ENCODE data around the gene EXOC3L2.
"Not testable (repeated sequence)": the region's sequence is repeated elsewhere in the genome, so short reads cannot be mapped to it uniquely, and the experiment has no call there.

The EXOC3L2 gene

GRCh38 chr19:45245334-45245787 is at the start of gene EXOC3L2:
Gene EXOC3L2, minus strand, starts transcription at chr19:45245407. Its CDS starts 6,362 bp downstream, at chr19:45239045.
- no peak for DNase-seq

GRCh38 chr19:45294291-45295029 is 49.3 kb upstream of the EXOC3L2 start:
- no peak for DNase-seq

GRCh38 chr19:45293682-45294081 is 48.5 kb upstream of the EXOC3L2 start:
- DNase-seq, result peak; percentile 17

- DNase-seq, result no peak
Observed at GRCh38 chr19:45291834-45292233, 46.6 kb upstream of the EXOC3L2 start.

GRCh38 chr19:45290381-45290931 is 45.2 kb upstream of the EXOC3L2 start:
- DNase-seq, result no peak

- DNase-seq, result no peak
Observed at GRCh38 chr19:45283443-45284033, 38.3 kb upstream of the EXOC3L2 start.

- DNase-seq, result no peak
Observed at GRCh38 chr19:45280471-45280961, 35.3 kb upstream of the EXOC3L2 start.

GRCh38 chr19:45279587-45280192 is 34.5 kb upstream of the EXOC3L2 start:
- DNase-seq, result no peak

GRCh38 chr19:45278087-45278486 is 32.9 kb upstream of the EXOC3L2 start:
- no peak for DNase-seq

- DNase-seq, result no peak
Observed at GRCh38 chr19:45276284-45276687, 31.1 kb upstream of the EXOC3L2 start.

GRCh38 chr19:45275370-45275971 is 30.3 kb upstream of the EXOC3L2 start:
- DNase-seq, result no peak

GRCh38 chr19:45273521-45273855 is 28.3 kb upstream of the EXOC3L2 start:
- no peak for DNase-seq

- no peak for DNase-seq
Observed at GRCh38 chr19:45271735-45272108, 26.5 kb upstream of the EXOC3L2 start.

- no peak for DNase-seq
Observed at GRCh38 chr19:45271098-45271734, 26.0 kb upstream of the EXOC3L2 start.

- not testable (repeated sequence) for DNase-seq
Observed at GRCh38 chr19:45269939-45270338, 24.7 kb upstream of the EXOC3L2 start.

- no peak for DNase-seq
Observed at GRCh38 chr19:45267296-45267695, 22.1 kb upstream of the EXOC3L2 start.

GRCh38 chr19:45265375-45265774 is 20.2 kb upstream of the EXOC3L2 start:
- DNase-seq, result no peak

- no peak for DNase-seq
Observed at GRCh38 chr19:45264781-45265317, 19.6 kb upstream of the EXOC3L2 start.

- DNase-seq, result no peak
Observed at GRCh38 chr19:45263013-45263412, 17.8 kb upstream of the EXOC3L2 start.

GRCh38 chr19:45262570-45262969 is 17.4 kb upstream of the EXOC3L2 start:
- no peak for DNase-seq

- DNase-seq, result no peak
Observed at GRCh38 chr19:45258862-45259261, 13.7 kb upstream of the EXOC3L2 start.

GRCh38 chr19:45256836-45257235 is 11.6 kb upstream of the EXOC3L2 start:
- DNase-seq, result no peak

Data from stimulated activated CD4-positive, alpha-beta T cell treated with anti-CD3 and anti-CD28 coated beads, Interleukin-12 subunit alpha, Interleukin-12 subunit beta, amount 100 ng/mL, for 4 hours (primary cell).